Measurements from ENCODE around the gene HIF1AN.
"Not testable (repeated sequence)": the region's sequence is repeated elsewhere in the genome, so short reads cannot be mapped to it uniquely, and the experiment has no call there.

Gene HIF1AN

DNA sequence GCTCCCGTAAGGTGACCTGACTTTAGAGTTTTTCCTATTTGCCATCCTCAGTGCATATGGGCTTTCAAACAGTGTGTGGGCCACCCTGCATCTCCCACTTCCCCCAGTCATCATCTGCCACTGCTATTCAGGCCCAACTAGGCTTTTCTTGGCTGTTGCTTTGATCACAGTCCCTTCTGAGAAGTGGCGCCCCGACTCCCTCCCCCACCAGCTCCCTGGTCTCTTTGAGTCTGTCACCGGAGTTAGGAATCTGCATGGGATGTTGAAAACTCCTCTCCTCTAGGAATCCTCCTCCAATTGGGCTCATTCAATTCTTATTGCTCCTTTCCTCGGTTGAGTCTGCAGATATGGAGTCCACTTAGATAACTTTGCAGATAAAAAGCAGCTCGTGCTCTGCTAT is 32.1 kb downstream of the HIF1AN start:
- TF ChIP-seq, protein P1, sequence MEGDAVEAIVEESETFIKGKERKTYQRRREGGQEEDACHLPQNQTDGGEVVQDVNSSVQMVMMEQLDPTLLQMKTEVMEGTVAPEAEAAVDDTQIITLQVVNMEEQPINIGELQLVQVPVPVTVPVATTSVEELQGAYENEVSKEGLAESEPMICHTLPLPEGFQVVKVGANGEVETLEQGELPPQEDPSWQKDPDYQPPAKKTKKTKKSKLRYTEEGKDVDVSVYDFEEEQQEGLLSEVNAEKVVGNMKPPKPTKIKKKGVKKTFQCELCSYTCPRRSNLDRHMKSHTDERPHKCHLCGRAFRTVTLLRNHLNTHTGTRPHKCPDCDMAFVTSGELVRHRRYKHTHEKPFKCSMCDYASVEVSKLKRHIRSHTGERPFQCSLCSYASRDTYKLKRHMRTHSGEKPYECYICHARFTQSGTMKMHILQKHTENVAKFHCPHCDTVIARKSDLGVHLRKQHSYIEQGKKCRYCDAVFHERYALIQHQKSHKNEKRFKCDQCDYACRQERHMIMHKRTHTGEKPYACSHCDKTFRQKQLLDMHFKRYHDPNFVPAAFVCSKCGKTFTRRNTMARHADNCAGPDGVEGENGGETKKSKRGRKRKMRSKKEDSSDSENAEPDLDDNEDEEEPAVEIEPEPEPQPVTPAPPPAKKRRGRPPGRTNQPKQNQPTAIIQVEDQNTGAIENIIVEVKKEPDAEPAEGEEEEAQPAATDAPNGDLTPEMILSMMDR (IDR thresholded peaks at IDR 0.05; ENCODE audit: low read depth, low read length, missing control alignments) = no peak
- in situ Hi-C loops (cut with HindIII; ENCODE audit: low sequenced_read_pairs) = no loop called here
- DNase-seq (ENCODE audit: low read depth) = no peak
- no peak overlapping the region for H3K4me3 ChIP-seq (ENCODE audit: low read depth, low read length)

DNA sequence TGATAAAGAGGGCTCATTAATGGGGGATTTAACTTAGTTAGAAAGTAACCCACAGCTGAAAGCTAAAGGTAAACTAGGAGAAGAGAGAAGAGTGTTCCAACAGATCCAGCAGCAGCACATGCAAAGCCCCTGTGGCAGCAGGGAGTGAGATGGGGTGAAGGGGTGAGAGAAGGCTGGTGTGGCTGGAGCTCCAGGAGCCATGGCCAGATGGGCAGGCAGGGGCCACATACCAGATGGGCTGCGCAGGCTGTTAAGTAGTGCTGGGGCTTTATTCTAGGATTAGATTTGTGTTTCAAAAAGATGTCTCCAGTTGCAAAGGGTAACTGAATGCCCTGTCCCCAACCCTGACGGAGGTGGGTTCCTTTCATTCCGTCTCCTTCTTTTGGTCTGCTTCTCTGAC is 33.2 kb downstream of the HIF1AN start:
- in situ Hi-C loops (cut with HindIII; ENCODE audit: low sequenced_read_pairs) = no loop called here
- H3K4me3 ChIP-seq (ENCODE audit: low read depth, low read length) = no peak overlapping the region
- TF ChIP-seq, protein P1 (IDR thresholded peaks at IDR 0.05; ENCODE audit: low read depth, low read length, missing control alignments) = no peak
- no peak for DNase-seq (ENCODE audit: low read depth)

DNA sequence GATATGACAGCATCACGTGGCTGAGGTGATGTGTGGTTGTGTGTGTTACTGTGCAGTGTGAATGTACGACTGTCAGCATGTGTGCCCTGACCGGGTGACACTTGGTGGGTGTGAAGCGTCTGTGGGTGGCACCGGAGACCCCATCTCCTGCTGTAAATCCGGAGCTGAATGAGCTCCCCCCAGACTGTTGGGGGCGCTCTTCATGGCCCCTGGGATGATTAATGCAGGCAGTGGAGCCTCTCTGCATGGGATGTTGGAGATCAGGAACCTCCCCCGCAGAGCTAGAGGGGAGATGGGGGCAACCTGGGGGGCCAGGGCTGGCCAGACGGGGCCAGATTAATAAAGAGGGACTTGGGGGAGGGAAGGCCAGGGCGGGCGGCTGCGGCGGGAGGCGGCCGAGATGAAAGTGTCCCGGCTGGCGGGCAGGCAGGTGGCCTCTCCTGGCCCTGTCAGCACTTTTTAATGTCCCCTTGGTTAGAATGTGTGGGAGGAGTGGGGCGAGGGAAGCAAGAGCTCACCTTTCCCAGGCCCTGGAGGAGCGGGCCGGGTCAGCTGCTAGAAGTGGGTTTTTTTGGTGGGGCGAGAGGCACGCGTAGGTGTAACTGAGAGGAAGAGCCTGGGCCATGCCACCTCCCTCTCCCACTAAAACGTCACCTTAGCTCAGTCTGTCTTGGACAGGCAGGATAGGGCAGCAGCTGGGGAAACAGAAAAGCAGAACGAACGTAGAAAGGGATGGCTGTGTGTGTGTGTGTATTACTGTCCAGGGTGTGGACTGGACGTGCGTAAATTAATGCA is 34.1 kb downstream of the HIF1AN start:
- H3K4me3 ChIP-seq (ENCODE audit: low read depth, low read length) = no peak overlapping the region
- no peak for DNase-seq (ENCODE audit: low read depth)
- in situ Hi-C loops (cut with HindIII; ENCODE audit: low sequenced_read_pairs) = no loop called here
- TF ChIP-seq, protein P1 (IDR thresholded peaks at IDR 0.05; ENCODE audit: low read depth, low read length, missing control alignments) = no peak

DNA sequence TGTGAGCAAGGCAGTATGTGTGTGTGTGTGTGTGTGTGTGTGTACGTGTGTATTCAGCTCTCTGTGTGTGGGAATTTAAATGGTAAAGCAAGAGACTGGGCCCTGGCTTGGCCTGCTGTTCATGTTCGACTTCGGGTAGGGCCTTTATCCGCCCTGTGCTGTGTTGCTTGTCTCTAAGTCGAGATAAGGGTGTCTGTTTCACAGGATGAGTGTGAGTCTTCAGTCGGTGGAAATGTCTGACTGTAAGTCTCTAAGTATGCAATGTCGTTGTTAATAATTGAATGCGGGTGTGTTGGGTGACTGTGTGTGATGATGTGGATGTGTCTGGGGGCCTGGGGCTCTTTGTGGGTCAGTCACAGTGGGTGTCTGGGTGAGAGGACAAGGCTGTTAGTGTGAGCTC is 34.8 kb downstream of the HIF1AN start:
- TF ChIP-seq, protein P1 (IDR thresholded peaks at IDR 0.05; ENCODE audit: low read depth, low read length, missing control alignments) = no peak
- no peak for DNase-seq (ENCODE audit: low read depth)
- H3K4me3 ChIP-seq (ENCODE audit: low read depth, low read length) = no peak overlapping the region
- in situ Hi-C loops (cut with HindIII; ENCODE audit: low sequenced_read_pairs) = no loop called here

DNA sequence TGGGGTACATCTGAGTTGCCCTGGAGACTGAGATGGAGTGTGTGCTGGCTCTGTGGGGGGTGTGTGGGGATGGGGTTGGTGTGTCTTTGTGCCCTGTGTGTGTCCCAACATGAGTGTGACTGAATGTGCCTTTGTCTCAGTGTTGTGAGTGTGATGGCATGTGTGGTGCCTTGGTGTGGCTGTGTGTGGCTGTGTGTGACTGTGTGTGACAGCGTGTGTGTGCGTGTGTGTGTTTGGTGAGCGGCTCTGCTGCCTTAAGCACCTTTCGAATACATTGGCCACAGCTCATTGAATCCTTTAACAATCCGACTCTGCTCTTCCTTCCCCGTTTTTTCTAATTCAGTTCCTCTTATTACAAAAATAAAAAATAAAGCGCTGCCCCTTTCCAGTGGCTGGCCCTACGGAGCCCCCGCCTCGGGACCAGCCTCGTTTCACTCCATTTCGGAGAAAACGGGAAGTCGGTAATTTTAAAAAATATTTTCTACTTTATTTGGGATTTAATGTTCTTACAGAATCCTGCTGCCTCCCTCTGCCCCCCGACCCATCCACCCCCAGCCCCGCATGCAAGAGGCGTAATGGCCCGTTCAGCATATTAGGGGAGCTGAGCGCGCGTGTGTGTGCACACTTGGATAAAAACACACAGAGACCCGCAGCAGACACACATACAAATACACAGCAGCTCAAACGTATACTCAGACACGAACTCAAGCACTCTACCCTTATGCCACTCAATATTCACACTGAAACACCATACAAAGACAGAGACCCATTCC is 35.5 kb downstream of the HIF1AN start:
- H3K4me3 ChIP-seq (ENCODE audit: low read depth, low read length) = no peak overlapping the region
- no peak for DNase-seq (ENCODE audit: low read depth)
- in situ Hi-C loops (cut with HindIII; ENCODE audit: low sequenced_read_pairs) = no loop called here
- TF ChIP-seq, protein P1 (IDR thresholded peaks at IDR 0.05; ENCODE audit: low read depth, low read length, missing control alignments) = no peak

DNA sequence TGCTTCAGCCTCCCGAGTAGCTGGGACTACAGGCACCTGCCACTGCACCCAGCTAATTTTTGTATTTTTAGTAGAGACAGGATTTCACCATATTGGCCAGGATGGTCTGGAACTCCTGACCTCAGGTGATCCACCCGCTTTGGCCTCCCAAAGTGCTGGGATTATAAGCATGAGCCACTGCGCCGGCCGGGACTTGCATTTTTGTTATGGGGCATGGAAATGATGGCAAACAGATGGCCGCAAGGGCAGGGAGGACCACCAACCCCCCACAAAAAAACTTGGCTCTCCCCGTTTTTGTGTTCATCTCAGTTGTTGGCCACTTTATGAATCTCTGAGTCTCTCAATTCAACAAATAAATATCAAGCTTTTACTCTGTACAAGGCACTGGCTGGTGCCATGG is 39.4 kb downstream of the HIF1AN start:
- H3K4me3 ChIP-seq (ENCODE audit: low read depth, low read length); in situ Hi-C loops (cut with HindIII; ENCODE audit: low sequenced_read_pairs); DNase-seq (ENCODE audit: low read depth): not testable (repeated sequence)
